Mucosa of descending colon (tissue), 3 donors: ENCODE data around the gene WNT10A. TPM values are rescaled to one million over a fixed set of nuclear protein-coding genes. Genes with fewer than 3 reads are reported as not detected.

Experiments
- ATAC-seq: fragments of 200-7000 bp; cut with Tn5 transposase; one replicate; pipeline ENCODE4 v1.9.1; 2020; ENCODE audit warnings: mild to moderate bottlenecking, moderate library complexity
- DNase-seq, 3 donors: peaks; one replicate each; pipeline ENCODE4 v3.0.0-alpha.2; 2020
- H3K36me3 ChIP-seq: fragments of 200-600 bp; one replicate; pipeline ENCODE4 v1.8.0; 2021; ENCODE audit warnings: low read depth, mild to moderate bottlenecking
- H3K4me1 ChIP-seq: fragments of 200-600 bp; one replicate; pipeline ENCODE4 v1.8.0; 2021; ENCODE audit warnings: low read depth, mild to moderate bottlenecking
- H3K4me3 ChIP-seq: fragments of 200-600 bp; one replicate; pipeline ENCODE4 v1.8.0; 2021; ENCODE audit warnings: mild to moderate bottlenecking
- H3K9me3 ChIP-seq: fragments of 200-600 bp; one replicate; pipeline ENCODE4 v1.8.0; 2021; ENCODE audit warnings: mild to moderate bottlenecking
- intact Hi-C, 2 donors: fragments of 100-400 bp; cut with DNase I in 1 of 2; cut with micrococcal nuclease in 1 of 2; formaldehyde crosslinking; loops; one replicate each; pipeline versions ENCODE4 v1.11.0 to v1.11.1; 2022; cut with DNase I, micrococcal nuclease
- total RNA-seq, 3 donors: library from RNA; stranded (reverse); fragmentation: NEBNext Ultra II Directional in 2 of 3; extraction: Animal tissue kit (Norgen Biotek cat#: 25700) in 2 of 3; gene quantifications; one replicate each; pipeline versions ENCODE4 v1.2.1 to v1.2.4, GENCODE V29; 2021 to 2023
- TF ChIP-seq, protein P1 (sequence below): fragments of 200-600 bp; IDR thresholded peaks from one replicate; pipeline ENCODE4 v1.8.0; 2022; ENCODE audit warnings: antibody characterized with exemption, mild to moderate bottlenecking
- donor health status: DM: no; HTN: no; CAD: no; lungs with moderate emphysema.
- donor health status: DM: no; HTN: no; CAD: no.
- donor health status: DM: no; HTN: yes; CAD: no.

Gene WNT10A
- total RNA-seq, 3 donors from 2014 or later: 0.17 to 1.1 (median 0.22) TPM

- H3K4me1 ChIP-seq: peaks cover 28% of the 10 kb centered on the region
- no peak for DNase-seq
- H3K9me3 ChIP-seq: no peaks in the 10 kb centered on the region
- no peaks in the 10 kb centered on the region for H3K36me3 ChIP-seq
- no peak overlapping the region for H3K4me3 ChIP-seq
- TF ChIP-seq, protein P1, sequence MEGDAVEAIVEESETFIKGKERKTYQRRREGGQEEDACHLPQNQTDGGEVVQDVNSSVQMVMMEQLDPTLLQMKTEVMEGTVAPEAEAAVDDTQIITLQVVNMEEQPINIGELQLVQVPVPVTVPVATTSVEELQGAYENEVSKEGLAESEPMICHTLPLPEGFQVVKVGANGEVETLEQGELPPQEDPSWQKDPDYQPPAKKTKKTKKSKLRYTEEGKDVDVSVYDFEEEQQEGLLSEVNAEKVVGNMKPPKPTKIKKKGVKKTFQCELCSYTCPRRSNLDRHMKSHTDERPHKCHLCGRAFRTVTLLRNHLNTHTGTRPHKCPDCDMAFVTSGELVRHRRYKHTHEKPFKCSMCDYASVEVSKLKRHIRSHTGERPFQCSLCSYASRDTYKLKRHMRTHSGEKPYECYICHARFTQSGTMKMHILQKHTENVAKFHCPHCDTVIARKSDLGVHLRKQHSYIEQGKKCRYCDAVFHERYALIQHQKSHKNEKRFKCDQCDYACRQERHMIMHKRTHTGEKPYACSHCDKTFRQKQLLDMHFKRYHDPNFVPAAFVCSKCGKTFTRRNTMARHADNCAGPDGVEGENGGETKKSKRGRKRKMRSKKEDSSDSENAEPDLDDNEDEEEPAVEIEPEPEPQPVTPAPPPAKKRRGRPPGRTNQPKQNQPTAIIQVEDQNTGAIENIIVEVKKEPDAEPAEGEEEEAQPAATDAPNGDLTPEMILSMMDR: no peak
- intact Hi-C loops: no loop called here
- no peak for ATAC-seq
These were observed 13.7 kb downstream of the WNT10A start for GRCh38 chr2:218894151-218894879.

- no peaks in the 10 kb centered on the region for H3K36me3 ChIP-seq
- no peak for ATAC-seq
- TF ChIP-seq, protein P1: no peak
- no peak for DNase-seq
- no peak overlapping the region for H3K4me3 ChIP-seq
- no peaks in the 10 kb centered on the region for H3K9me3 ChIP-seq
- intact Hi-C loops: no loop called here
- H3K4me1 ChIP-seq: peaks cover 28% of the 10 kb centered on the region
These were observed 14.2 kb downstream of the WNT10A start for GRCh38 chr2:218894880-218895157.

- TF ChIP-seq, protein P1: no peak
- ATAC-seq: no peak
- H3K4me1 ChIP-seq: peaks cover 28% of the 10 kb centered on the region
These were observed 14.7 kb downstream of the WNT10A start for GRCh38 chr2:218895326-218895725.

GRCh38 chr2:218895759-218896500 is 15.3 kb downstream of the WNT10A start:
- intact Hi-C loops: no loop called here
- DNase-seq (no peak), ATAC-seq (no peak)
- Histone ChIP-seq H3K9me3 (no peaks in the 10 kb centered on the region), H3K36me3 (no peaks in the 10 kb centered on the region), H3K4me3 (no peak overlapping the region), H3K4me1 (peaks cover 28% of the 10 kb centered on the region)
- TF ChIP-seq, protein P1: no peak

More at GRCh38 chr2:218895326-218895725, 14.7 kb downstream of the WNT10A start:
- no peak for DNase-seq
- H3K9me3 ChIP-seq: no peaks in the 10 kb centered on the region
- H3K4me3 ChIP-seq: no peak overlapping the region
- intact Hi-C loops: no loop called here
- no peaks in the 10 kb centered on the region for H3K36me3 ChIP-seq

DNA sequence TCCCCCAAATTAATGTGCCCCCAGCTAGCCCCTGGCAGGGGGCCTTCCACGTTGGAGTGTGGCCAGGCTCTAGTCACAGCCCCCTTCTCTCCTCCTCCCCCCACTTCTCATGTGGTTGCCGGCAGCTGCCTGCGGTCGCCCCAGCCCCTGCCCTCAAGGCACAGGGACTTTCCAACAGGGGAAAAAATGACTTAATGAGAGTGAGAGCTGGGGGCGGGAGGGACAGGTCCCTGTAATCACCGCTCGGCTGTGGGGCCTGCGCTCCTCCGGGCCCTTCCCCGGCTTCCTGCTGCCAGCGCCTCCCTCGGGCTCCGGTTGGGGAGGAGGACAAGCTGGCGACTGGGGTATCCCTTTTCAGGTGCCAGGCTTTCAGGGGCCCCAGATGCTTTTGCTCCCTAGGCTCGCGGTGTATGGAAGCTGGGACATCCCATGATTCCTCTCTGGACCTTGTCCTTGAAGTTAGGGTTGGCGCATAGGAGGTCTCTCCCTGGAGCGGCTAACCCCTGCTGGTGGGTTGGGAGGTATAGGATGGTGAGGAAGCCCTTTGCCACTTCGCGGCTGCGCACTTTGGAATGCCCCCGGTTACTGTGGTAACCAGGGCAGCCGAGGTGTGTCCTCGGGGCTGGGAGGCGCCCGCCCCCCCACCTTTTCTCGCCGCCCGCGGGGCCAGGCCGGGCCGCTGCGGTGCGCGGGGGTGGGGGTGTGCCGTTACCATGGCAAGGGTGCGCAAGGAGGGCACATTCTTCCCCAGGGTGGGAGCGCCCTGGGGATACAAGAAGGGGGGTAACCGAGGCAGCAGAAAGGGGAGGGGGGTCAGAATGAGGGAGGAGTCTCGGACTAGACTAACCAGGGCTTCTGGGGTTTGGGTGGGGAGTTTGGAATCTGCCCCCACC is 16.1 kb downstream of the WNT10A start:
- TF ChIP-seq, protein P1: no peak
- H3K4me1 ChIP-seq: peaks cover 28% of the 10 kb centered on the region
- no peaks in the 10 kb centered on the region for H3K9me3 ChIP-seq
- intact Hi-C loops: no loop called here
- H3K4me3 ChIP-seq: no peak overlapping the region
- DNase-seq (peak; percentile 49 to 75 (median 57)), ATAC-seq (peak; percentile 43)
- no peaks in the 10 kb centered on the region for H3K36me3 ChIP-seq
